Colonic mucosa (tissue), 4 donors: ENCODE results near the gene TENM4. TPM values are rescaled to one million over a fixed set of nuclear protein-coding genes. Genes with fewer than 3 reads are reported as not detected.
"Not testable (repeated sequence)": the region's sequence is repeated elsewhere in the genome, so short reads cannot be mapped to it uniquely, and the experiment has no call there.

Experiments
- DNase-seq: peaks from one replicate; pipeline ENCODE4 v3.0.0-alpha.2; 2020
- H3K27ac ChIP-seq: fragments of 200-600 bp; one replicate; pipeline ENCODE4 v1.8.0; 2021
- H3K27me3 ChIP-seq: fragments of 200-600 bp; one replicate; pipeline ENCODE4 v1.8.0; 2021
- H3K36me3 ChIP-seq: fragments of 200-600 bp; one replicate; pipeline ENCODE4 v1.8.0; 2021
- H3K4me1 ChIP-seq: fragments of 200-600 bp; one replicate; pipeline ENCODE4 v1.8.0; 2021; ENCODE audit warnings: mild to moderate bottlenecking
- H3K4me3 ChIP-seq: fragments of 200-600 bp; one replicate; pipeline ENCODE4 v1.8.0; 2021
- H3K9ac ChIP-seq, 2 donors: one replicate each; pipeline ENCODE4 v1.7.0; 2013; ENCODE audit warnings: control low read depth in 2 of 2, low read depth in 2 of 2, low read length in 2 of 2
- H3K9me3 ChIP-seq: fragments of 200-600 bp; one replicate; pipeline ENCODE4 v1.8.0; 2021
- intact Hi-C: fragments of 100-400 bp; cut with DNase I; formaldehyde crosslinking; loops from one replicate; pipeline ENCODE4 v1.14.1; 2022
- total RNA-seq, 2 donors: library from RNA; stranded (reverse); fragmentation: NEBNext Ultra II Directional in 1 of 2; extraction: Animal tissue kit (Norgen Biotek cat#: 25700) in 1 of 2; gene quantifications; one replicate each; pipeline ENCODE4 v1.2.1, GENCODE V29; 2021
- TF ChIP-seq, protein P1 (sequence below): fragments of 200-600 bp; IDR thresholded peaks from one replicate; pipeline ENCODE4 v1.8.0; 2022; ENCODE audit warnings: antibody characterized with exemption, mild to moderate bottlenecking
- donor health status: healthy.
- donor health status: DM: no; HTN: no; CAD: no.
- donor health status: DM: no; HTN: no; CAD: no.

The TENM4 gene
- total RNA-seq, 2 donors from 2014 or later, result 0.48 to 1.2 TPM

DNA sequence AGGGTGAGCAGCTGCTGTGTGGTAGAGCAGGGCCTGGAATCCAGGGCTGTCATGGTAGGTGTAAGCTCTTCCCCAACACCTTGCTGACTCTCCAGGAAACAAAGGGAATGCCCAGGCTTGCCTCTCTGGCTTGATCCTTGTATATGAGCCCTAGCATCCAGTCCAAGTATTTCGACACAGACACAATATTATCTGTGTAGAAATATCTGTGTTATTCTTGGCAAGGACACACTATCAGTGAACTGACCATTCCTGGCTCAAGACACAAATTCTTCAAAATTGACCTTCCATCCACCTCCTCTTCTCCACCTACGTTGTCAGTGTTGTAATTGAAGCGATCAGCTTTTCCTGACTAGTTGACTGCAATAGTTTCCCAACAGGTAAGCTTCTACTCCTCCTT, 554.2 kb downstream of the TENM4 start:
- no peak for DNase-seq
- H3K27me3 ChIP-seq, result no peaks in the 10 kb centered on the region

DNA sequence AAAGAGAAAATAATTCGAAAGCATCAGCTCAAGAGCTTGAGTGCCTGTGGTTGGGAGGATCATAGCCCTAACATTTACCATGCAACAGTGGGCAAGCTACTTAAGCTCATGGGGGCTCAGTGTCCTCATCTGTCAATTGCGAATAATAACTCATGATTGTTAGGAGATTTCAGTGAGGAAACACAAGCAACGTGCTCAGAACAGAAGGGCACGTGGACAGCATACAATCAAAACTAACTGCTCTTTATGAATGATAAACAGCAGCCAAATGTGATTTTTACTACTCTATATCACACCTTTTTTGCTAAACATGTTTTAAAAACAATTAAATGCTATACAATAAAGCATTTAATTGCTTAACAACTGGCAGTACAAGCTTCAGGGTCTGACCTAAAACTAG, 556.1 kb downstream of the TENM4 start:
- no peak overlapping the region for H3K27ac ChIP-seq
- H3K9ac ChIP-seq, result no peak overlapping the region
- H3K4me3 ChIP-seq, result no peak overlapping the region
- no peaks in the 10 kb centered on the region for H3K27me3 ChIP-seq
- H3K36me3 ChIP-seq, result no peaks in the 10 kb centered on the region
- no peaks in the 10 kb centered on the region for H3K9me3 ChIP-seq
- TF ChIP-seq, protein P1, sequence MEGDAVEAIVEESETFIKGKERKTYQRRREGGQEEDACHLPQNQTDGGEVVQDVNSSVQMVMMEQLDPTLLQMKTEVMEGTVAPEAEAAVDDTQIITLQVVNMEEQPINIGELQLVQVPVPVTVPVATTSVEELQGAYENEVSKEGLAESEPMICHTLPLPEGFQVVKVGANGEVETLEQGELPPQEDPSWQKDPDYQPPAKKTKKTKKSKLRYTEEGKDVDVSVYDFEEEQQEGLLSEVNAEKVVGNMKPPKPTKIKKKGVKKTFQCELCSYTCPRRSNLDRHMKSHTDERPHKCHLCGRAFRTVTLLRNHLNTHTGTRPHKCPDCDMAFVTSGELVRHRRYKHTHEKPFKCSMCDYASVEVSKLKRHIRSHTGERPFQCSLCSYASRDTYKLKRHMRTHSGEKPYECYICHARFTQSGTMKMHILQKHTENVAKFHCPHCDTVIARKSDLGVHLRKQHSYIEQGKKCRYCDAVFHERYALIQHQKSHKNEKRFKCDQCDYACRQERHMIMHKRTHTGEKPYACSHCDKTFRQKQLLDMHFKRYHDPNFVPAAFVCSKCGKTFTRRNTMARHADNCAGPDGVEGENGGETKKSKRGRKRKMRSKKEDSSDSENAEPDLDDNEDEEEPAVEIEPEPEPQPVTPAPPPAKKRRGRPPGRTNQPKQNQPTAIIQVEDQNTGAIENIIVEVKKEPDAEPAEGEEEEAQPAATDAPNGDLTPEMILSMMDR, result no peak
- intact Hi-C loops, result no loop called here
- no peaks in the 10 kb centered on the region for H3K4me1 ChIP-seq
- DNase-seq, result no peak

More for the DNA sequence above, 554.2 kb downstream of the TENM4 start:
- Histone ChIP-seq H3K27ac (no peak overlapping the region), H3K9me3 (no peaks in the 10 kb centered on the region), H3K36me3 (no peaks in the 10 kb centered on the region), H3K9ac (no peak overlapping the region), H3K4me3 (no peak overlapping the region), H3K4me1 (no peaks in the 10 kb centered on the region)
- TF ChIP-seq, protein P1, result no peak
- intact Hi-C loops, result no loop called here

DNA sequence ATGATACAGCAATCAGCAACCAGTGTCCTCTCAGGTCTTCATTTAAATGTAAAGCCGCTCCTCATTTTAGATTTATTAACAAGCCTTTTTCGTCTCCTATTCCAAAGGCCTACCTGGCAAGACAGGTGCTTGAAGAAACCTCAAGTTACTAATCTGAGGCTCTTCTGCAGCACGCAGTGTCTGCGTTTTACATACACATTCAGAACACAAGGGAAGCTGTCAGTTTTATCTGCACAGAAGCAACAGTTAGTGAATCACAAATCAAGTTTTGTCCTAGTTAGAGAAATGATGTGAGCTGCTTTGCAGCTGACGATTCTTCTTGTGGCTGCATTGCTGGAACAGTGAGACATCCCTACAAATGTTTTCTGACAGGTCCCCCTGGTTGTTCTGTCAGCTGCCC, 557.3 kb downstream of the TENM4 start:
- DNase-seq, result no peak
- H3K27ac ChIP-seq, result no peak overlapping the region
- H3K4me1 ChIP-seq, result no peaks in the 10 kb centered on the region
- no peak overlapping the region for H3K4me3 ChIP-seq
- TF ChIP-seq, protein P1, result no peak
- no peak overlapping the region for H3K9ac ChIP-seq
- intact Hi-C loops, result no loop called here
- no peaks in the 10 kb centered on the region for H3K9me3 ChIP-seq
- no peaks in the 10 kb centered on the region for H3K27me3 ChIP-seq
- no peaks in the 10 kb centered on the region for H3K36me3 ChIP-seq

DNA sequence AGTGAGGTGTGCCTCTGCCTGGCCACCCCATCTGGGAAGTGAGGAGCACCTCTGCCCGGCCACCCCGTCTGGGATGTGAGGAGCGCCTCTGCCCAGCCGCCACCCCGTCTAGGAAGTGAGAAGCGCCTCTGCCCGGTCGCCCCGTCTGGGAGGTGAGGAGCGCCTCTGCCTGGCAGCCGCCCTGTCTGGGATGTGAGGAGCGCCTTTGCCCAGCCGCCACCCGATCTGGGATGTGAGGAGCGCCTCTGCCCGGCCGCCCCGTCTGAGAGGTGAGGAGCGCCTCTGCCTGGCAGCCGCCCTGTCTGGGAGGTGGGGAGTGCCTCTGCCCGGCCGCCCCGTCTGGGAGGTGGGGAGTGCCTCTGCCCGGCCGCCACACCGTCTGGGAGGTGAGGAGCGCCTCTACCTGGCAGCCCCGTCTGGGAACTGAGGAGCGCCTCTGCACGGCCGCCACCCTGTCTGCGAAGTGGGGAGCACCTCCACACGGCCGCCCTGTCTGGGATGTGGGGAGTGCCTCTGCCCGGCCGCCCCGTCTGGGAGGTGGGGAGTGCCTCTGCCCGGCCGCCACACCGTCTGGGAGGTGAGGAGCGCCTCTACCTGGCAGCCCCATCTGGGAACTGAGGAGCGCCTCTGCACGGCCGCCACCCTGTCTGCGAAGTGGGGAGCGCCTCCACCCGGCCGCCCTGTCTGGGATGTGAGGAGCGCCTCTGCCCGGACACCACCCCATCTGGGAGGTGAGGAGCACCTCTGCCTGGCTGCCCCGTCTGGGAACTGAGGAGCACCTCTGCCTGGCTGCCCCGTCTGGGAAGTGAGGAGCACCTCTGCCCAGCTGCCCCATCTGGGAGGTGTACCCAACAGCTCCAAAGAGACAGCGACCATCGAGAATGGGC, 561.5 kb downstream of the TENM4 start:
- H3K36me3 ChIP-seq, DNase-seq, H3K9me3 ChIP-seq, H3K27me3 ChIP-seq, H3K27ac ChIP-seq, H3K4me3 ChIP-seq, H3K4me1 ChIP-seq, intact Hi-C loops, H3K9ac ChIP-seq: not testable (repeated sequence)

DNA sequence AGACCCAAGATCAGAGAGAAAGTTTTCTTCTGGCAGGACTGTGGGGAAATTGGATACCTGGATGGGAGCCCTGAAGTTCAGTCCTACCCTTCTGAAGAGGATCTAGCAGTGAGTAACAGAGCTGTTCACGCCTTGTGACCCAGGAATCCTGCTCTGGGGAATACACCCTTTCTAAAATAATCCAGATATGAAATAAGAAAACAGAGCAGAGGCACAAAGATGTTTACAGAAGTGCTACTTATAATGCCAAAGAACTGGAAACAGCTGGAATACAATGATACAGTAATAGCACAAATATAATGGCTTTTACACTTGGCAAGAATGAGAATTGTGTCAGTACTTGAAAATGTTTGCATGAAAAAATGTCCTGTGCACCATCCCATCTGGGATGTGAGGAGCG, 562.2 kb downstream of the TENM4 start:
- Histone ChIP-seq H3K27ac (no peak overlapping the region), H3K27me3 (no peaks in the 10 kb centered on the region), H3K4me1 (no peaks in the 10 kb centered on the region), H3K9me3 (no peaks in the 10 kb centered on the region), H3K9ac (no peak overlapping the region), H3K36me3 (no peaks in the 10 kb centered on the region), H3K4me3 (no peak overlapping the region)
- TF ChIP-seq, protein P1, result no peak
- intact Hi-C loops, result no loop called here
- DNase-seq, result no peak

DNA sequence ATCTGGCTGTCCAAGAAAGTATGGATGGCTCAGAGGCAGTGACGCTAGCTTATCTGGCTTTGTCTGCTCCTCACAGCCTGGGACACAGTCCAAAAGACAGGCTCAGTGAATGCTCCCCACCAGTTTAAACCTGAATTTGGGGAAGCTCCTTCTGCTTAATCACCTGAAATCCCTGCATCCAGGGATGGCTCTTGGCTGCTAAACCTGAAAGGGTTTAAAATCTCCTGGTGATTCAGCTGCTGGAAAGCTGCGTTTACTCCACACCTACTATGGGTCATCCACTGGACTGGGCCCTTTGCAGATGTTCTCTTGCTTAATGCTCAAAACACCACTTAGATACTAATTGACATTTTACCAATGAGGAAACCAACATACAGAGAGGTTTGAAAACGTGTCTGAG, 564.2 kb downstream of the TENM4 start:
- H3K36me3 ChIP-seq, result no peaks in the 10 kb centered on the region
- intact Hi-C loops, result no loop called here
- no peaks in the 10 kb centered on the region for H3K27me3 ChIP-seq
- DNase-seq, result no peak
- H3K9ac ChIP-seq, result no peak overlapping the region
- no peaks in the 10 kb centered on the region for H3K9me3 ChIP-seq
- no peaks in the 10 kb centered on the region for H3K4me1 ChIP-seq
- H3K27ac ChIP-seq, result no peak overlapping the region
- TF ChIP-seq, protein P1, result no peak
- no peak overlapping the region for H3K4me3 ChIP-seq
